UCSD-AML1 (cell line): ENCODE results near the gene GPR135.
"Not testable (repeated sequence)": the region's sequence is repeated elsewhere in the genome, so short reads cannot be mapped to it uniquely, and the experiment has no call there.

ENCODE experiments used
- DNase-seq: peaks from one replicate; lab custom pipeline; 2025; ENCODE audit not compliant: unreplicated experiment; lab: John Stamatoyannopoulos, UW

Gene GPR135

DNA sequence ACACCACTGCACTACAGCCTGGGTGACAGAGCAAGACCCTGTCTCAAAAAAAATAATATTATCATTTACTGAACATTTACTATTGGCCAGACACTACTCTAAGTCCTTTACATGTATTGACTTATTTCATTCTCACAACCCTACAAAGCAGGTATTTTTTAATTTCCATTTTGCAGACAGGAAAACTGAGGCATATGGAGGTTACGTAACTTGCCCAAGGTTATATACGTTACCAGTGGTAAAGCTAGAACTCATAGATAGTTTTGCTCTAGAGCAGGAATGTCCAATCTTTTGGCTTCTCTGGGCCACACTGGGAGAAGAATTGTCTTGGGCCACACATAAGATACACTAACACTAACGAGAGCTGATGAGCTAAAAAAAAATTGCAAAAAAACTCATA, 13.4 kb upstream of the GPR135 start:
- no peak for DNase-seq

GRCh38 chr14:59475709-59476108, 10.5 kb upstream of the GPR135 start:
- DNase-seq: no peak

DNA sequence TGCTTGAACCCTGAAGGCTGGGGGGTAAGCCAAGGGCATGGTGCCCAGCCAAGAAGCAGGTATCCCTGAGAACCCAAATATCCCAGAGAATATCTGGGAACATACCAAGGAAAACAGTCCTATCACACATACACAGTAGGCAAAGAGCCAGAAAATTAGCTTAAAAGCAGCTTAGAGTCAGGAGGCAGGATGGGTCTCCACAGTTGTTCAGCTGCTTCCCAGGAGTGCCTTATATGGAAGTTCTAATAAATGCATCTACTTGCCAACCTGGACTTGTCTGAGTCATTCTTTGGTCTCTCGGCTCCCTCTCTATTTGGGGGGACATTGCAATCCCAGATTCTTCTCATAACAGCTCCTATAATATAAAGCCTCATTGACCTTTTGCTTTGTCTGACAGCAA, 9.0 kb upstream of the GPR135 start:
- no peak for DNase-seq

- DNase-seq: no peak
Measured at GRCh38 chr14:59464486-59465315, 479 bp downstream of the GPR135 start.

DNA sequence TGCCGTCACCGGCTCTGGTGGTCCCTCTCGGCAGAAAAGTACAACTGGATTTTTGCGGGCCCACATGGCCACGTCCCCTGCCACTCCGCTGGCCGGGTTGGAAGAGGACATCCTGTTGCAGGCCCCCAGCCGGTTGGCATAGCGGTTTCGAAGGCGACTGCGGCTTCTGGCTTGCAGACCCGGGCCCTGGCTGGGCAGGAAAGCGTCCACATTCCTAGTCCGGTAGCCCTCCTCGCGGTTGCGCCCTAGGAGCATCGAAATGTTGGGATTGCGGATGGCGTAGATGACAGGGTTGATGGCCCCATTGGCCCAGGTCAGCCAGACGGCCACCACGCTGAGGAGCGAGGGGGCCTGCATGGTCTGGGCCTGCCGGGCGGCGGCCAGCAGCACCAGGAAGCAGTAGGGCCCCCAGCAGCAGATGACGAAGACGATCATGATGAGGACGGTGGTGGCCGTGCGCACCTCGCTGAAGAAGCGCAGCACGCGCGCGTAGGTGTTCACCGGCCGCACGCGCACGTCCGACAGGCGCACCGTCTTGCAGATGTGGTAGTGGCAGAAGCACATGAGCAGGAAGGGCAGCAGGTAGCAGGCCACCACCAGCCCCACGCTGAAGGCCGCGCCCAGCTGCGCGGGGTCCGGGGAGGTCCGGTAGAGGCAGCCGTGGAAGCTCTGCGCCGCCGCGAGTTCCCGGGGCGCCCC, 1.2 kb downstream of the GPR135 start:
- DNase-seq: no peak

- no peak for DNase-seq
Measured at GRCh38 chr14:59461891-59462290, 3.3 kb downstream of the GPR135 start.

DNA sequence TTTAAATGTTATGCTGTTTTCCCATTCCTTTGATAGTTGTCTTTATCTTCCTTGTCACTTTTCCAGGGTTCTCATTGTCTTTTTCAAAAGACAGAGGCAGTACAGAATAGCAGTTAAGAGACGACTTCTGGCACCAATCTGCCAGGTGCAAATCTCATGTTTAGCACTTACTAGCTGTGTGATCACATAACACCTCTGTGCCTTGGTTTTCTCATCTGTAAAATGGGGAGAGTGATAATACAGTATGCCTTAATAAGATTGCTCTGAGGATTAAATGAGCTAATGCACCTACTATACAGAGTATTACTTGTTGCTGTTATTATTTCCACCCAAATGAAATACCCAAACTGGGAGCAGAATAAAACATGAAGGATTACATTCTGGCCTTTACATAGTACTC, 4.8 kb downstream of the GPR135 start:
- DNase-seq: no peak

GRCh38 chr14:59458486-59458885, 6.7 kb downstream of the GPR135 start:
- no peak for DNase-seq

DNA sequence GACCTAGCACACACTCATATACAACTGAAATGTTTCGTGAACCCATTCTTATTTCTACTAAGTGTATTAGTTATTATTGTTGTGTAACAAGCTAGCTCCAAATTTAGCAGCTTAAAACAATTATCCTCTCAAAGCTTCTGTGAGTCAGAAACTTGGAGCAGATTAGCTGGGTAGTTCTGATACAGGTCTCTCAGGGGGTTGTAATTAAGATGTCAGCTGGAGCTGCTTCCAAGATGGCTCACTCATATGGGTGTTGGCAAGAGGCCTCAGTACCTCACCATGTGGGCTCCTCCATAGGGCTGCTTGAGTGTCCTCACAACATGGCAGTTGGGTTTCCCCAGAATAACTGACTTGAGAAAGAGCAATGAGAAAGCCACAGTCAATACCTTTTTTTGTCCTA, 9.8 kb downstream of the GPR135 start:
- DNase-seq: no peak

DNA sequence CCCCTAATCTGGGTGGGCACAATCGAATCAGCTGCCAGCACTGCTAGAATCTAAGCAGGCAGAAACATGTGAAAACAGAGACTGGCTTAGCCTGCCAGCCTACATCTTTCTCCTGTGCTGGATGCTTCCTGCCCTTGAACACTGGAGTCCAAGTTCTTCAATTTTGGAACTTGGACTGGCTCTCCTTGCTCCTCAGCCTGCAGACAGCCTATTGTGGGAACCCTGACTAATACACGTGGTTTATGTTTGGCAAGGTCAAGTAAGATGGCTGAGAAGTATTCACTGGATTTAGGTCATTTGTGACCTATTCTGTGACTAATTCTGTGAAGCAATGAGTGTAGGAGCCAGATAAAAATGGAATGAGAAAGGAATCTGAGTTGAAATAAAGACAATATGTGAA, 11.0 kb downstream of the GPR135 start:
- no peak for DNase-seq

DNA sequence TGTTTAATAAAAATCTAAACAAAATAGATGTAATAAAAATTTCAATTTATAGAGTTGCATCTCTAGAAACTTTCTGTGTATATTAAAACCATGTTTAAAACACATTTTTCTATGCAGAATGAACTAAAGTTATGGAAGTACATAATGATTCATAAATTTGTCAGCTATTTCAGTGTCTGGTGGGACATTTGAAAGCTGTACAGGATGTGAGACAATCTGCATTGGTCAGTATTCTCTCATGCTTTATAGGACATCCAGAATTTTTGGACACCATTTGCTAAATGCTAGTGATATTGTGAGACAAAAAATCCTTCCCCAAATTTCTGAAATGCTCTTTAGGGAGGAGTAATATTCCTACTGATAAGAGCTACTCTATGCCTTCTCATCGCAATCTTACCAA, 13.3 kb downstream of the GPR135 start:
- no peak for DNase-seq

DNA sequence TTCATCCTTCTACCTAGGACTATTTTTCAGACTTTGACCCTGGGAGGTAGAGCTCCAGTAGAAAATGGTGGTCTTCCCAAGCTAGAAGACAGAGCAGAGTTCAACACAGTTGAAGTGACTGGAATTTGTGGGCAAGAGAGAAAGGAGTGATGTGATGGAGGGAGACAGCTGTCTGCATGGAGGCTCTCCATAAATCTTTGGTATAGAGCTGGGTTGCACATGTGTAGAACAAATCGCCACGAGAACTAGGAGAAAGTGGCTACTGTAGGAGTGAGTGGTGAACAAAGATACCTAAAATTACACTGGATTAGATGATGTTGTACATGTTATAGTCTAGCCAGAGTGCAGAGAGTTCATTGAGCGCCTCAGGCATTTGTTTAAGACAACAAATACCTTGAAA, 14.5 kb downstream of the GPR135 start:
- no peak for DNase-seq

- DNase-seq: not testable (repeated sequence)
Measured at GRCh38 chr14:59448673-59449072, 16.5 kb downstream of the GPR135 start.

DNA sequence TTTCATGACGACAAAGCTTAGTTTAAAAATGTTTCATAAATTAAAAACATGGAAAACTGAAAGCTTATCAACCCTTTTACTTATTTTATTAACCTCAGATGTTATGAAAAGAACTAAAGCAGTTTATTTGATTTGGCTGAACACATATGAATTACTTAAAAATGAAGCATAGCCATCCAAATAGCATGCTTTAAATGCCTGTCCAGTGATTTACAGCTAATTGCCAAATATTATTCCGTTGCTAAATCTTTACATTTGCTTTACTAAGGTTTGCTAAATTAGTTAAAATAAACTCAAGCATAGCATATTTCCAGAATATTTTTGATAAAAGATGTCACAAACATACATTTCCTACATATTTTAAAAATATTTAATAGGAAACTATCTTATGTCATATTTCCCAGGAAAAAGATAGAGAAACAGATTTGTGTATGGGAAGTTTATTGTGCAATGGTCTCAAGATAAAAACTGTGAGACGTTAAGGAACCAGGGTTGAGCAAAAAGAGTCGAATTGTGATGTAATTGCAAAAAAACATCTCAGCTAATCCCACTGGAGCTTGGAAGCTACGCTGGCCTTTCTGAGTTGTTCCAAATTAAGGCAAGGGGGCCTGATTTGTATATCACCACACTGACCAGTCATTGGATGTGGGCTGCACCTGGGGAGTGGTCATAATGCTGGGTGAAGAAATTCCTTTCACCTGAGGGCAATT, 25.8 kb downstream of the GPR135 start:
- DNase-seq: no peak

- no peak for DNase-seq
Measured at GRCh38 chr14:59438195-59438647, 27.0 kb downstream of the GPR135 start.

DNA sequence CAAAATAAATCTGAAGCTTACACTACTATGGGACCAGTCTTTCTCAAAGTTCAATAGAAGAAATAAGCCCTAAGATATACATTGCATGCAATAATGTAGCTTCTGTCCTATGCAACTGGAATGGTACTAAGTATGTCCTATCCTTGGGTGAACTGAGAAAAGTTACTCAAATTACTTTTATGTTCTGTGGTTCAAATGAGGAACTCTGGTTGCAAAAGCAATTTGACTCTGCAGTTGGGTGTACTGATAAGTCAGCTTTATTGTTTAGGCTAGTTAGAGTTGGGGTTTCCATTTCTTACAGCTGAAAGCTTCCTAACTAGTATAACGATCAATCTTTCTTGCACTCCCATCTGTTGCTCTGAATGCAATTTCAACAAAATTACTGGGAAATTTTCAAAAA, 29.2 kb downstream of the GPR135 start:
- no peak for DNase-seq

GRCh38 chr14:59435101-59435500, 30.1 kb downstream of the GPR135 start:
- DNase-seq: no peak

DNA sequence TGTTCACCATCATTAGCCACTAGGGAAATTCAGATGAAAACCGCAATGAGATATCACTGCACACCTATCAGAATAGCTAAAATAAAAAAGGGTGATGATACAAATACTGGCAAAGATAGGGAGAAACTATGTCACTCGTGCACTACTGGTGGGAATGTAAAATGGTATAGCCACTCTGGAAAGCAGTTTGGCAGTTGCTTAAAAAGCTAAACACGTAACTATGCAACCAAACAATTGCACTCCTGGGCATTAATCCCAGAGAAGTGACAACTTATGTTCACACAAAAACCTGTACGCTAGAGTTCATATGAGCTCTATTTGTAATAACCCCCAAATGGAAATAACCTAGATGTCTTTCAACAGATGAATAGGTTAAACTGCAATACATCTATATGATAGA, 35.4 kb downstream of the GPR135 start:
- no peak for DNase-seq

GRCh38 chr14:59428581-59429012, 36.6 kb downstream of the GPR135 start:
- no peak for DNase-seq

- DNase-seq: no peak
Measured at GRCh38 chr14:59427653-59428580, 37.3 kb downstream of the GPR135 start.
